Measurements from ENCODE around the gene NIF3L1. TPM values are rescaled to one million over a fixed set of nuclear protein-coding genes. Genes with fewer than 3 reads are reported as not detected.

Gene NIF3L1
- total RNA-seq, 1 experiment from 2014 or later, result 31.7 TPM

Other genes starting within 250 kb of the NIF3L1 start
- 308 and 508 TPM in 2 replicates for gene BZW1, start 77.5 kb upstream of the NIF3L1 start, total RNA-seq (2014; rRNA removed; shearing (Covaris generic))
- 39.6 and 126 TPM in 2 replicates for gene CLK1, start 24.7 kb upstream of the NIF3L1 start, total RNA-seq (2014; rRNA removed; shearing (Covaris generic))
- 20.8 and 30.4 TPM in 2 replicates for gene PPIL3, start 294 bp upstream of the NIF3L1 start, total RNA-seq (2014; rRNA removed; shearing (Covaris generic))
- 13.5 and 16.3 TPM in 2 replicates for gene ORC2, start 74.3 kb downstream of the NIF3L1 start, total RNA-seq (2014; rRNA removed; shearing (Covaris generic))
- gene HYCC2, start 182.3 kb downstream of the NIF3L1 start, total RNA-seq (2014; rRNA removed; shearing (Covaris generic)), result 6.7 and 14.8 TPM in 2 replicates
- 174 and 315 TPM in 2 replicates for gene NDUFB3, start 182.6 kb downstream of the NIF3L1 start, total RNA-seq (2014; rRNA removed; shearing (Covaris generic))
- gene CFLAR, start 226.8 kb downstream of the NIF3L1 start, total RNA-seq (2014; rRNA removed; shearing (Covaris generic)), result 70.4 and 79.7 TPM in 2 replicates